HUES48 (cell line): ENCODE results near the gene RPL34.
A peak's percentile ranks its signal among the peaks of the same experiment; 100 is the strongest.
"Not testable (repeated sequence)": the region's sequence is repeated elsewhere in the genome, so short reads cannot be mapped to it uniquely, and the experiment has no call there.

Experiments
- H3K27ac ChIP-seq: one replicate; pipeline ENCODE4 v1.7.0; 2013; ENCODE audit warnings: low read depth, low read length, inconsistent platforms
- H3K27me3 ChIP-seq: 2 replicates; pipeline ENCODE4 v1.6.1; 2013; ENCODE audit warnings: mild to moderate bottlenecking, low read length; ENCODE audit not compliant: control insufficient read depth, insufficient read depth
- H3K36me3 ChIP-seq: 2 replicates; pipeline ENCODE4 v1.6.1; 2013; ENCODE audit warnings: low read length; ENCODE audit not compliant: control insufficient read depth, insufficient read depth
- H3K4me1 ChIP-seq: 2 replicates; pipeline ENCODE4 v1.6.1; 2013; ENCODE audit warnings: mild to moderate bottlenecking, low read length; ENCODE audit not compliant: control insufficient read depth, insufficient read depth
- H3K4me3 ChIP-seq: 2 replicates; pipeline ENCODE4 v1.5.1; 2013; ENCODE audit warnings: mild to moderate bottlenecking, low read depth, low read length
- H3K9ac ChIP-seq: 2 replicates; pipeline ENCODE4 v1.6.1; 2013; ENCODE audit warnings: mild to moderate bottlenecking, low read depth, low read length, moderate library complexity
- H3K9me3 ChIP-seq: 2 replicates; pipeline ENCODE4 v1.6.1; 2013; ENCODE audit warnings: low read length; ENCODE audit not compliant: control insufficient read depth, insufficient read depth

The RPL34 gene

GRCh38 chr4:108620101-108620932, at the start of gene RPL34:
TSS of gene RPL34 (plus strand) at chr4:108620576. CDS start at chr4:108621960, 1,384 bp downstream.
- H3K27ac ChIP-seq, result peak within 1 kb of the TSS; percentile 93
- no peaks in the 10 kb centered on the region for H3K27me3 ChIP-seq
- peaks cover 18% of the 10 kb centered on the region; the same call in 1 of the 2 replicates for H3K4me1 ChIP-seq

GRCh38 chr4:108570993-108571569, 49.3 kb upstream of the RPL34 start:
- H3K27ac ChIP-seq, result no peak overlapping the region
- H3K9me3 ChIP-seq, result no peaks in the 10 kb centered on the region
- H3K9ac ChIP-seq, result no peak overlapping the region
- H3K27me3 ChIP-seq, result no peaks in the 10 kb centered on the region
- no peak overlapping the region for H3K4me3 ChIP-seq
- H3K4me1 ChIP-seq, result no peaks in the 10 kb centered on the region
- H3K36me3 ChIP-seq, result no peaks in the 10 kb centered on the region

More at GRCh38 chr4:108620101-108620932, at the start of gene RPL34:
- H3K9ac ChIP-seq, result peak within 1 kb of the TSS; percentile 98
- H3K4me3 ChIP-seq, result peak within 1 kb of the TSS; percentile 95
- no peaks in the 10 kb centered on the region for H3K9me3 ChIP-seq
- H3K36me3 ChIP-seq, result peaks cover 43% of the 10 kb centered on the region

- no peak overlapping the region for H3K4me3 ChIP-seq
- H3K9ac ChIP-seq, result no peak overlapping the region
- no peaks in the 10 kb centered on the region for H3K4me1 ChIP-seq
- no peaks in the 10 kb centered on the region for H3K27me3 ChIP-seq
- no peaks in the 10 kb centered on the region for H3K9me3 ChIP-seq
- H3K27ac ChIP-seq, result no peak overlapping the region
- H3K36me3 ChIP-seq, result no peaks in the 10 kb centered on the region
These were observed 46.0 kb upstream of the RPL34 start for GRCh38 chr4:108574402-108574801.

- Histone ChIP-seq H3K4me3 (no peak overlapping the region), H3K27ac (no peak overlapping the region), H3K36me3 (no peaks in the 10 kb centered on the region), H3K27me3 (no peaks in the 10 kb centered on the region), H3K9me3 (no peaks in the 10 kb centered on the region), H3K9ac (no peak overlapping the region), H3K4me1 (no peaks in the 10 kb centered on the region)
These were observed 39.3 kb upstream of the RPL34 start for GRCh38 chr4:108581083-108581482.

- Histone ChIP-seq H3K9ac (no peak overlapping the region), H3K27me3 (peaks cover 16% of the 10 kb centered on the region), H3K9me3 (no peaks in the 10 kb centered on the region), H3K27ac (no peak overlapping the region), H3K36me3 (no peaks in the 10 kb centered on the region), H3K4me1 (peaks cover 5% of the 10 kb centered on the region; the same call in 1 of the 2 replicates), H3K4me3 (no peak overlapping the region)
These were observed 33.6 kb upstream of the RPL34 start for GRCh38 chr4:108586778-108587177.

GRCh38 chr4:108588878-108589277, 31.5 kb upstream of the RPL34 start:
- Histone ChIP-seq H3K9ac (no peak overlapping the region), H3K9me3 (no peaks in the 10 kb centered on the region), H3K4me1 (peaks cover 14% of the 10 kb centered on the region; the same call in 1 of the 2 replicates), H3K27me3 (peaks cover 20% of the 10 kb centered on the region), H3K36me3 (no peaks in the 10 kb centered on the region), H3K27ac (no peak overlapping the region), H3K4me3 (no peak overlapping the region)

- H3K36me3 ChIP-seq, result no peaks in the 10 kb centered on the region
- peaks cover 14% of the 10 kb centered on the region; the same call in 1 of the 2 replicates for H3K4me1 ChIP-seq
- no peak overlapping the region for H3K9ac ChIP-seq
- peak overlapping the region; percentile 33 for H3K27ac ChIP-seq
- H3K9me3 ChIP-seq, result no peaks in the 10 kb centered on the region
- H3K4me3 ChIP-seq, result no peak overlapping the region
- H3K27me3 ChIP-seq, result peaks cover 20% of the 10 kb centered on the region
These were observed 30.4 kb upstream of the RPL34 start for GRCh38 chr4:108589961-108590360.

- Histone ChIP-seq H3K27me3 (peaks cover 20% of the 10 kb centered on the region), H3K9me3 (no peaks in the 10 kb centered on the region), H3K27ac (no peak overlapping the region), H3K9ac (no peak overlapping the region), H3K36me3 (no peaks in the 10 kb centered on the region), H3K4me1 (peaks cover 14% of the 10 kb centered on the region; the same call in 1 of the 2 replicates), H3K4me3 (no peak overlapping the region)
These were observed 29.6 kb upstream of the RPL34 start for GRCh38 chr4:108590776-108591175.

- H3K4me1 ChIP-seq, result peaks cover 14% of the 10 kb centered on the region; the same call in 1 of the 2 replicates
- no peaks in the 10 kb centered on the region for H3K9me3 ChIP-seq
- H3K27me3 ChIP-seq, result peaks cover 20% of the 10 kb centered on the region
- H3K9ac ChIP-seq, result no peak overlapping the region
- no peak overlapping the region for H3K27ac ChIP-seq
- no peaks in the 10 kb centered on the region for H3K36me3 ChIP-seq
- no peak overlapping the region for H3K4me3 ChIP-seq
These were observed 27.7 kb upstream of the RPL34 start for GRCh38 chr4:108592674-108592986.

GRCh38 chr4:108594296-108594695, 26.1 kb upstream of the RPL34 start:
- not testable (repeated sequence) for H3K36me3 ChIP-seq, H3K27ac ChIP-seq, H3K4me3 ChIP-seq, H3K9me3 ChIP-seq, H3K9ac ChIP-seq
- peaks cover 14% of the 10 kb centered on the region; the same call in 1 of the 2 replicates for H3K4me1 ChIP-seq
- H3K27me3 ChIP-seq, result peaks cover 20% of the 10 kb centered on the region

- Histone ChIP-seq H3K27ac (no peak overlapping the region), H3K36me3 (no peaks in the 10 kb centered on the region), H3K9ac (no peak overlapping the region), H3K27me3 (peaks cover 6% of the 10 kb centered on the region; the same call in 1 of the 2 replicates), H3K4me1 (peaks cover 9% of the 10 kb centered on the region; the same call in 1 of the 2 replicates), H3K9me3 (no peaks in the 10 kb centered on the region), H3K4me3 (no peak overlapping the region)
These were observed 24.0 kb upstream of the RPL34 start for GRCh38 chr4:108596344-108596743.
